ENCODE data around the gene RBM44.

DNA sequence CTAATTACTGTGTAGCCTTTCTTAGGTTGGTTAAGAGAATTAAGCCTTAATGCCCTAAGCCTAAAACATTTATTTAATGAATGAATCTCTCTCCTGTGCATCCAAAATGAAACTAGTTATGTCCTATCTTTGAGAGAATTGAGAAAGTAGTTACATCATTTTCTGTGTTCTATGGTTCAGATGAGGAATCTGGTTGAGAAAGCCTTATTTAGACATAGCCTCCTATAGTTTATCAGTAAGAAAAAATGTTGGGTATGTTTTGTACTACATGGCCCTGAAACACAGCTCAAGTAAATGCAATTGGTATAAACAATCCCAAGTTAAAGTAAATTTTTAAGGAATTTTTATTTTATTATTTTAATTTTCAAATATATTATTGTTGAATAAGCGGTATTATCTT lies 35.0 kb downstream of the RBM44 start:
- TF ChIP-seq POLR2A (IDR thresholded peaks at IDR 0.05): no peak
- TF ChIP-seq, protein P1, sequence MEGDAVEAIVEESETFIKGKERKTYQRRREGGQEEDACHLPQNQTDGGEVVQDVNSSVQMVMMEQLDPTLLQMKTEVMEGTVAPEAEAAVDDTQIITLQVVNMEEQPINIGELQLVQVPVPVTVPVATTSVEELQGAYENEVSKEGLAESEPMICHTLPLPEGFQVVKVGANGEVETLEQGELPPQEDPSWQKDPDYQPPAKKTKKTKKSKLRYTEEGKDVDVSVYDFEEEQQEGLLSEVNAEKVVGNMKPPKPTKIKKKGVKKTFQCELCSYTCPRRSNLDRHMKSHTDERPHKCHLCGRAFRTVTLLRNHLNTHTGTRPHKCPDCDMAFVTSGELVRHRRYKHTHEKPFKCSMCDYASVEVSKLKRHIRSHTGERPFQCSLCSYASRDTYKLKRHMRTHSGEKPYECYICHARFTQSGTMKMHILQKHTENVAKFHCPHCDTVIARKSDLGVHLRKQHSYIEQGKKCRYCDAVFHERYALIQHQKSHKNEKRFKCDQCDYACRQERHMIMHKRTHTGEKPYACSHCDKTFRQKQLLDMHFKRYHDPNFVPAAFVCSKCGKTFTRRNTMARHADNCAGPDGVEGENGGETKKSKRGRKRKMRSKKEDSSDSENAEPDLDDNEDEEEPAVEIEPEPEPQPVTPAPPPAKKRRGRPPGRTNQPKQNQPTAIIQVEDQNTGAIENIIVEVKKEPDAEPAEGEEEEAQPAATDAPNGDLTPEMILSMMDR (IDR thresholded peaks at IDR 0.05): no peak
